PC-3 (cell line): ENCODE measurements around the gene RNF157. TPM values are rescaled to one million over a fixed set of nuclear protein-coding genes. Genes with fewer than 3 reads are reported as not detected.

Experiments
- ATAC-seq: fragments of 200-7000 bp; cut with Tn5 transposase; 2 replicates; pipeline ENCODE4 v1.9.1; 2020; ENCODE audit warnings: mild to moderate bottlenecking, moderate library complexity
- BruUV-seq: library from RNA; stranded (reverse); fragments of 400-500 nt; replicated peaks from 2 replicates; lab custom pipeline; 2021; lab: Mats Ljungman, UMichigan
- CTCF ChIA-PET: fragments of 300-600 bp; sonication (Branson Sonifier 250); formaldehyde crosslinking; loops from one replicate; lab custom pipeline; 2022; ENCODE audit warnings: antibody characterized with exemption; lab: Charles Lee
- POLR2A ChIA-PET: fragments of 300-600 bp; sonication (Branson Sonifier 250); formaldehyde crosslinking; loops from one replicate; lab custom pipeline; 2022; ENCODE audit warnings: antibody characterized with exemption; ENCODE audit not compliant: unreplicated experiment; lab: Charles Lee
- DNase-seq: peaks from one replicate; pipeline ENCODE4 v3.0.0-alpha.2; 2015
- H2AFZ ChIP-seq: fragments of 300-600 bp; sonication (generic); 2 replicates; pipeline ENCODE4 v1.6.0; 2016; ENCODE audit warnings: antibody characterized with exemption, low read length
- H3F3A ChIP-seq: fragments of 300-600 bp; sonication (generic); one replicate; pipeline ENCODE4 v1.6.0; 2017; ENCODE audit warnings: antibody characterized with exemption, low read length, control low read depth, mild to moderate bottlenecking; ENCODE audit not compliant: unreplicated experiment
- H3K27ac ChIP-seq: fragments of 300-600 bp; sonication (generic); 2 replicates; pipeline ENCODE4 v1.5.1; 2016; ENCODE audit warnings: mild to moderate bottlenecking, low read length
- H3K27me3 ChIP-seq: fragments of 300-600 bp; sonication (generic); 2 replicates; pipeline ENCODE4 v1.6.1; 2016; ENCODE audit warnings: low read length, mixed read lengths
- H3K36me3 ChIP-seq: fragments of 300-600 bp; sonication (generic); 2 replicates; pipeline ENCODE4 v1.6.1; 2016; ENCODE audit warnings: low read depth, mixed run types, low read length, mixed read lengths
- H3K4me1 ChIP-seq: fragments of 300-600 bp; sonication (generic); 2 replicates; pipeline ENCODE4 v1.5.1; 2016; ENCODE audit warnings: low read length; ENCODE audit not compliant: insufficient read depth
- H3K4me2 ChIP-seq: fragments of 300-600 bp; sonication (generic); 2 replicates; pipeline ENCODE4 v1.6.0; 2016; ENCODE audit warnings: low read length
- H3K4me3 ChIP-seq: fragments of 300-600 bp; sonication (generic); 2 replicates; pipeline ENCODE4 v1.5.1; 2016; ENCODE audit warnings: mild to moderate bottlenecking, low read length, mixed read lengths
- H3K79me2 ChIP-seq: fragments of 300-600 bp; sonication (generic); 2 replicates; pipeline ENCODE4 v1.6.1; 2017; ENCODE audit warnings: low read length, mixed read lengths
- H3K9ac ChIP-seq: fragments of 300-600 bp; sonication (generic); 2 replicates; pipeline ENCODE4 v1.6.0; 2016; ENCODE audit warnings: mild to moderate bottlenecking, low read length
- H3K9me2 ChIP-seq: fragments of 300-600 bp; sonication (generic); replicated peaks from 2 replicates; pipeline ENCODE4 v1.6.1; 2016; ENCODE audit warnings: mixed run types, low read length, mixed read lengths
- H3K9me3 ChIP-seq: fragments of 300-600 bp; sonication (generic); 2 replicates; pipeline ENCODE4 v1.6.1; 2016; ENCODE audit warnings: low read length, mixed read lengths
- H4K20me1 ChIP-seq: fragments of 300-600 bp; sonication (generic); 2 replicates; pipeline ENCODE4 v1.6.1; 2016; ENCODE audit warnings: low read length, mixed read lengths
- CTCF ChIP-seq: fragments of 300-600 bp; sonication (generic); conservative IDR thresholded peaks from 2 replicates; pipeline ENCODE4 v1.5.1; 2017; ENCODE audit warnings: antibody characterized with exemption, low read depth, mild to moderate bottlenecking, low read length
- EZH2 ChIP-seq: fragments of 300-600 bp; sonication (generic); IDR thresholded peaks from one replicate; pipeline ENCODE4 v1.6.1; 2017; ENCODE audit warnings: antibody characterized with exemption, mild to moderate bottlenecking, low read length; ENCODE audit not compliant: unreplicated experiment
- EZH2phosphoT487 ChIP-seq: fragments of 300-600 bp; sonication (generic); IDR thresholded peaks from 2 replicates; pipeline ENCODE4 v1.6.1; 2018; ENCODE audit warnings: mild to moderate bottlenecking, antibody characterized with exemption, low read length, borderline replicate concordance
- intact Hi-C: fragments of 100-400 bp; cut with micrococcal nuclease; formaldehyde crosslinking; loops from 2 replicates; pipeline ENCODE4 v1.9.0; 2023
- microRNA-seq: library from miRNA; unstranded; fragments of <30 nt; microRNA quantifications from one replicate; pipeline ENCODE4 v1.1.0, GENCODE V29; 2020; ENCODE audit not compliant: unreplicated experiment
- total RNA-seq: library from RNA; depleted of rRNA; stranded (reverse); fragments of >200 nt; gene quantifications from 2 replicates; pipeline ENCODE4 v1.2.3, GENCODE V29; 2014; rRNA removed

RNF157 gene
- total RNA-seq, 1 experiment from 2014 or later = 7.4 TPM

DNA sequence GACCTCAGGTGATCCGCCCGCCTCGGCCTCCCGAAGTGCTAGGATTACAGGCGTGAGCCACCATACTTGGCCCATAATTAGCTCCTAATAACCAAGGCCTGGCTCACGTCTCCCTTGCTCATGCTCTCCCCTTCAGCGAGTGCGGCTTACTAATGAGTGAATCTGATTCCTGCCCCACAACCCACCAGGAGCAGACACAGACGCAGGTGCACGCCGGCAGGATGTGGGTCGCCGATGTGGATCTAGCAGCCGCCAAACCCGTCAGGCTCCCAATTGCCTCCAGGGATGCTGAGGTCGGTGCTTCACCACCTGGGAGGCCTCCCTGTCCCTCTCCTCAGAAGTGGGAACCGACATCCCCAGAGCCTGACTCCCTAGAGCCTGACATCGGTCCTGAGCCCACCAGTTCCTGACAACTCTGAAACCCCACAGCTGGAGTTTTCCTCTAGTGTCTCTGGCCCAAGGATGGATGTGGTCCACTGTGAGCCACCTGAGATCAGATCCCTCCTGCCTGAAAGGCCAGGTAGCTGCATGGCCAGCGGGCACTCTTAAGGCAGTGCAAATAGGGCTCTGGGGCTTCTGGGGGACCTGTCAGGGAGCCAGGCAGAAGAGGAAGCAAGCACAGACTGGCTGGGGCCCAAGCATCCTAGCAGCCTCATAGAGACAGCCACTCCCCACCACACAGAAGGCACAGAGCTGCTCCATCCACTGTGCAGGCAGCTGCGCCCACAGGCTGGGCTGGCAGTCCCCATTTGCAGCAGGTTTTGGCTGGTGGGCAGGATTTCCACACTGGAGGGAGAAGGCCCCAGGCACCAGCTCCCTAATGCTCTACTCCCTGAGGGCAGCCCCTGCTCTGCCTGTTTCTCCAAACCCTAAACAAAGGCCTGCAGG is 147.5 kb downstream of the RNF157 start:
- peaks cover 63% of the 10 kb centered on the region for H3K36me3 ChIP-seq
- CTCF ChIA-PET = no interaction called here

More for the DNA sequence above, 147.5 kb downstream of the RNF157 start:
- no peaks in the 10 kb centered on the region for H3F3A ChIP-seq
- H3K9me2 ChIP-seq = no peaks in the 10 kb centered on the region
- BruUV-seq = TSS peak; percentile 4
- H3K27ac ChIP-seq = no peak overlapping the region
- TF ChIP-seq EZH2phosphoT487 = no peak
- no peak for TF ChIP-seq CTCF
- TF ChIP-seq EZH2 = no peak
- H2AFZ ChIP-seq = no peak overlapping the region
- H3K79me2 ChIP-seq = no peaks in the 10 kb centered on the region
- no peak for DNase-seq
- H3K27me3 ChIP-seq = no peaks in the 10 kb centered on the region
- intact Hi-C loops = no loop called here
- no peaks in the 10 kb centered on the region for H3K4me1 ChIP-seq
- POLR2A ChIA-PET = no interaction called here
- no peak overlapping the region for H3K4me2 ChIP-seq
- ATAC-seq = no peak
- H3K4me3 ChIP-seq = no peak overlapping the region
- no peaks in the 10 kb centered on the region for H4K20me1 ChIP-seq
- no peaks in the 10 kb centered on the region for H3K9me3 ChIP-seq
- H3K9ac ChIP-seq = no peak overlapping the region

Small RNA genes within 50 kb of the gene (microRNA-seq; reads per million reads assigned to microRNA genes)
- 3.5 reads per million, percentile 12 among the genes with 10 or more reads in this experiment for gene MIR6868

Other genes with a start within 250 kb of the RNF157 start
- gene CDK3, start 239.6 kb downstream of the RNF157 start, total RNA-seq = 4.3 and 8.5 TPM in 2 replicates
- 38.8 and 48.3 TPM in 2 replicates for gene EVPL, start 213.2 kb downstream of the RNF157 start, total RNA-seq
- 60.8 and 71.4 TPM in 2 replicates for gene SRP68, start 168.0 kb downstream of the RNF157 start, total RNA-seq
- 0.69 and 2.2 TPM in 2 replicates for gene GALR2, start 165.7 kb downstream of the RNF157 start, total RNA-seq
- gene ZACN, start 161.3 kb downstream of the RNF157 start, total RNA-seq = 0.11 TPM in 1 of 2 replicates, not detected in the other
- gene EXOC7, start 136.7 kb downstream of the RNF157 start, total RNA-seq = 153 and 173 TPM in 2 replicates
- gene FOXJ1, start 99.2 kb downstream of the RNF157 start, total RNA-seq = 0.26 and 0.69 TPM in 2 replicates
- gene UBALD2, start 24.9 kb upstream of the RNF157 start, total RNA-seq = 59.5 and 63.5 TPM in 2 replicates
- 2.2 and 5.7 TPM in 2 replicates for gene QRICH2, start 67.8 kb upstream of the RNF157 start, total RNA-seq
- gene PRPSAP1, start 113.4 kb upstream of the RNF157 start, total RNA-seq = 43.9 and 47.8 TPM in 2 replicates
- gene SPHK1, start 144.1 kb upstream of the RNF157 start, total RNA-seq = 54.2 and 59.7 TPM in 2 replicates
- 64.7 and 77.3 TPM in 2 replicates for gene UBE2O, start 212.7 kb upstream of the RNF157 start, total RNA-seq
- gene AANAT, start 227.1 kb upstream of the RNF157 start, total RNA-seq = not detected in 2 replicates